ENCODE results near the gene SMC3. TPM values are rescaled to one million over a fixed set of nuclear protein-coding genes. Genes with fewer than 3 reads are reported as not detected.

The SMC3 gene
- total RNA-seq, 4 donors from 2014 or later = 35.5 to 62.0 (median 42.8) TPM

DNA sequence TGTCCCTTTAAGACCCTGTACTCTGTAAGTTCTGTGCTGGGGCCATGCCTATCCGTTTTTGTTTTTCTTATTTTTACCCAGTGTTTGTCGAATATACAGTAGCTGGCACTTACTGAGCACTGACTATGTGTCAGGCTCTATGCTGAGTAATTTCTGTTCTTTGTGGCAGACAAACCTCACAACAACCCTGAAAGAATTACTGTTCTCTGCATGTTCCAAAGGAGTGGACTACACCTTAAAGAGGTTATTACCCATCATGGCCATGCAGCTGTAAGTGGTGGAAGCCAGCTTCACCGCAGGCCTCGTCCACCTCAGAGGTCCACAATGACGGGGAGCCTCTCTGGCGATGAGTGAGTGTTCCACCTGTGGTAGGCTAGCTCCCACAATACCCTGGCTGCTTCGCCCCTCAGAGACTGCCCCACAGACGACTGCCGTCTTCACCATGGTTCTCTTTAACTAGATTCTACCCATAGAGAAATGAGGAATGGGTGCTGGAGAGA, 46.6 kb downstream of the SMC3 start:
- no peak overlapping the region for H3K27ac ChIP-seq
- ATAC-seq = no peak
- no peaks in the 10 kb centered on the region for H3K36me3 ChIP-seq
- no peaks in the 10 kb centered on the region for H3K27me3 ChIP-seq
- H3K9me3 ChIP-seq = no peaks in the 10 kb centered on the region
- H3K4me1 ChIP-seq = no peaks in the 10 kb centered on the region
- 66 to 71% methylated on average over 2 of the region's 9 CpGs for WGBS, 2 donors (ENCODE audit: low coverage in 1 of 2)
- H3K4me3 ChIP-seq = no peak overlapping the region
- TF ChIP-seq, protein P1, sequence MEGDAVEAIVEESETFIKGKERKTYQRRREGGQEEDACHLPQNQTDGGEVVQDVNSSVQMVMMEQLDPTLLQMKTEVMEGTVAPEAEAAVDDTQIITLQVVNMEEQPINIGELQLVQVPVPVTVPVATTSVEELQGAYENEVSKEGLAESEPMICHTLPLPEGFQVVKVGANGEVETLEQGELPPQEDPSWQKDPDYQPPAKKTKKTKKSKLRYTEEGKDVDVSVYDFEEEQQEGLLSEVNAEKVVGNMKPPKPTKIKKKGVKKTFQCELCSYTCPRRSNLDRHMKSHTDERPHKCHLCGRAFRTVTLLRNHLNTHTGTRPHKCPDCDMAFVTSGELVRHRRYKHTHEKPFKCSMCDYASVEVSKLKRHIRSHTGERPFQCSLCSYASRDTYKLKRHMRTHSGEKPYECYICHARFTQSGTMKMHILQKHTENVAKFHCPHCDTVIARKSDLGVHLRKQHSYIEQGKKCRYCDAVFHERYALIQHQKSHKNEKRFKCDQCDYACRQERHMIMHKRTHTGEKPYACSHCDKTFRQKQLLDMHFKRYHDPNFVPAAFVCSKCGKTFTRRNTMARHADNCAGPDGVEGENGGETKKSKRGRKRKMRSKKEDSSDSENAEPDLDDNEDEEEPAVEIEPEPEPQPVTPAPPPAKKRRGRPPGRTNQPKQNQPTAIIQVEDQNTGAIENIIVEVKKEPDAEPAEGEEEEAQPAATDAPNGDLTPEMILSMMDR (IDR thresholded peaks at IDR 0.05) = no peak
- no peak for TF ChIP-seq POLR2A (IDR thresholded peaks at IDR 0.05)

- Histone ChIP-seq H3K36me3 (no peaks in the 10 kb centered on the region), H3K4me3 (no peak overlapping the region), H3K27ac (no peak overlapping the region), H3K9me3 (no peaks in the 10 kb centered on the region), H3K4me1 (no peaks in the 10 kb centered on the region), H3K27me3 (no peaks in the 10 kb centered on the region)
- WGBS, 2 donors (ENCODE audit: low coverage in 1 of 2) = 89 to 92% methylated on average over 2 of the region's 2 CpGs
- ATAC-seq = no peak
- TF ChIP-seq, protein P1 (IDR thresholded peaks at IDR 0.05) = no peak
- no peak for TF ChIP-seq POLR2A (IDR thresholded peaks at IDR 0.05)
- no peak for TF ChIP-seq EP300 (IDR thresholded peaks at IDR 0.05)
- TF ChIP-seq POLR2AphosphoS5 (IDR thresholded peaks at IDR 0.05) = no peak
These were observed 47.7 kb downstream of the SMC3 start for GRCh38 chr10:110615057-110615747.

DNA sequence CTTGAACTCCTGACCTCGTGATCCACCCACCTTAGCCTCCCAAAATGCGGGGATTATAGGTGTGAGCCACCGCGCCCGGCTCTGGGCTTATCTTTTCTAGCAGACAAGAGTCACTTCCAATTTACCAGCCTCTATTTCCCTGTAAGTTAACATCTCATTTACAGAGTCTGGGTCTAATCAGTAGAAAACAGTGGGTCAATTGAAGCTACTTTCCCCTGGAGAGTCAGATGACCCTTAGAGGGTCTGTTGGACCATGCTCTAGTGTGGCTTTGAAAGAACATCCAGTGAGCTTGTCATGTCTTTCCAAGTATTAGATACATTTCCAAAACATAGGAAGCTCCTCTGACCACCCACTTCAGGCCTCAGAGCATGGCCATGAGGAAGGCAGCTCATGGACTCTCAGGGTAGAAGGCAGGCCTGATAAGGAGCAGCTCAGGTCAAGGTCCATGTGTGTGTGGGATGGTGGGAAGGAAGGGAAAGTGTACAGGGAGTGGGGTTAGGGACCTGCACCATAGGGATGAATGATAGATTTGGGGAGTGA, 49.1 kb downstream of the SMC3 start:
- ATAC-seq = no peak
- WGBS, 2 donors (ENCODE audit: low coverage in 1 of 2) = 92 to 96% methylated on average over 4 to 5 of the region's 5 CpGs
- no peak overlapping the region for H3K4me3 ChIP-seq
- no peaks in the 10 kb centered on the region for H3K4me1 ChIP-seq
- no peaks in the 10 kb centered on the region for H3K36me3 ChIP-seq
- TF ChIP-seq POLR2AphosphoS5 (IDR thresholded peaks at IDR 0.05) (no peak), POLR2A (IDR thresholded peaks at IDR 0.05) (no peak), EP300 (IDR thresholded peaks at IDR 0.05) (no peak)
- TF ChIP-seq, protein P1 (IDR thresholded peaks at IDR 0.05) = no peak
- H3K9me3 ChIP-seq = no peaks in the 10 kb centered on the region
- H3K27ac ChIP-seq = no peak overlapping the region
- no peaks in the 10 kb centered on the region for H3K27me3 ChIP-seq

DNA sequence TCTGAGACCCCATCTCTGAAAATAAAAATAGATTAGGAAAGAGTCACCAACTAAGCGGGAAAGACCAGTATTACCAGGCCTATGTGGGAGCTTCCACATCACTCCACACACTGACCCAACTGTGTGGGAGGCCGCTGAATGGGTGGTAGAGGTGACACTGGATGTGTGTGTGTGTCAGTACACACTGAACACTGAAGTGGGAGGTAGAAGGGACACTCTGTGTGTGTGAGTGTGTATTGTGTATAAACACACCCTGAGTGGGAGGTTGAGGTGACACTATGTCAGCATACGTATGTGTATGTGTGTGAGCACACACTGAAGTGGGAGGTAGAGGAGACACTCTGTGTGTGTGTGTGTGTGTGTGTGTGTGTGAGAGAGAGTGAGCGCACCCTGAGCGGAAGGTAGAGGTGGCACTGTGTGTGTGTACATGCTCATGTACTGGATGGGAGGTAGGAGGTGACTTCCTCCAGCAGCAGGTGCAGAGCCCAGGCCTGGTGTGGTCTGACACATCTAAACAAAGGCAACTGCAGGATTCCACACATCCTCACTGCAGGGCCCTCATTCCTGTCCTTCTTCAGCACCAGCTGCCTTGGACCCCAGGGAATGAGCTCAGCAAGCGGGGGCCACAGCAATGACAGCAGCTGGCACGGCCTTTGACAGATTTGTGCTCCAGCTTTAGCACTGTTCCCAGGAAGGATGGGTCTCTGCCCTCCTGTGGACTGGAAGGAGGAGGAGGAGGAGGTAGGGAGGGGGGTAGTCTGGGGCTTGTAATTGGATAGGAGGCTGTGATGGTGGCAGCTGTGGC, 50.1 kb downstream of the SMC3 start:
- ATAC-seq = no peak
- Histone ChIP-seq H3K4me1 (no peaks in the 10 kb centered on the region), H3K9me3 (no peaks in the 10 kb centered on the region), H3K36me3 (no peaks in the 10 kb centered on the region), H3K27me3 (no peaks in the 10 kb centered on the region), H3K27ac (no peak overlapping the region), H3K4me3 (no peak overlapping the region)
- TF ChIP-seq POLR2A (IDR thresholded peaks at IDR 0.05) (no peak), POLR2AphosphoS5 (IDR thresholded peaks at IDR 0.05) (no peak), EP300 (IDR thresholded peaks at IDR 0.05) (no peak)
- TF ChIP-seq, protein P1 (IDR thresholded peaks at IDR 0.05) = no peak
- 84 to 100% methylated on average over 3 to 4 of the region's 7 CpGs for WGBS, 2 donors (ENCODE audit: low coverage in 1 of 2)
